Fibroblast of the aortic adventitia (primary cell): ENCODE data around the gene MOB3B. TPM values are rescaled to one million over a fixed set of nuclear protein-coding genes. Genes with fewer than 3 reads are reported as not detected.

ENCODE experiments used
- DNase-seq: peaks from one replicate; pipeline ENCODE4 v3.0.0-alpha.2; 2010; ENCODE audit warnings: low read depth
- H3K4me3 ChIP-seq: 2 replicates; pipeline ENCODE4 v1.5.1; 2011; ENCODE audit warnings: low read depth, mild to moderate bottlenecking, control low read depth, low read length, moderate library complexity
- total RNA-seq: library from RNA; depleted of rRNA; stranded (reverse); fragments of >200 nt; gene quantifications from 2 replicates; pipeline ENCODE4 v1.2.3, GENCODE V29; 2012; ENCODE audit warnings: low replicate concordance
- TF ChIP-seq, protein P1 (sequence below): IDR thresholded peaks from 2 replicates; pipeline ENCODE4 v1.5.1; 2011; ENCODE audit warnings: mild to moderate bottlenecking, low read length, control low read depth, inconsistent platforms; ENCODE audit not compliant: insufficient read depth

MOB3B gene
- total RNA-seq, 1 donor = under 0.01 TPM

DNA sequence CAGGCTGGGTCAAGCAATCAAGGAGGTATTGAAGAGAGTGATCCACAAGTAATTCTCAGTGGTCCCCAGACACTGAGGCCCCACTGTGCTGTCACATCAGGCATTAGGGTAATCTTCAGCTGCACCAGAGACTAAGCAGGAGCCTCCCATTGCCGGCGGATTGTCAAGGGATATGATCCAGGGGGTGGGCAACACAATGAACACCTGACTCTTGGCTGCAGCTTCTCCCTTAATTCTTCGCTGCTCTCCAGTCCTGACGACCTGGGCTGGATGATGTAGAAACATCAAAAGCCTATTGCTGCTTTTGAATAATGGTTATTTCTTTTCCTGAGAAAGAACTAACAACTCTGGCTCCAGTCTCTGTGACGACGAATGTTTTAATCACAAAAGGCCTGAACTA, 83.9 kb downstream of the MOB3B start:
- DNase-seq = no peak
- H3K4me3 ChIP-seq = no peak overlapping the region
- TF ChIP-seq, protein P1, sequence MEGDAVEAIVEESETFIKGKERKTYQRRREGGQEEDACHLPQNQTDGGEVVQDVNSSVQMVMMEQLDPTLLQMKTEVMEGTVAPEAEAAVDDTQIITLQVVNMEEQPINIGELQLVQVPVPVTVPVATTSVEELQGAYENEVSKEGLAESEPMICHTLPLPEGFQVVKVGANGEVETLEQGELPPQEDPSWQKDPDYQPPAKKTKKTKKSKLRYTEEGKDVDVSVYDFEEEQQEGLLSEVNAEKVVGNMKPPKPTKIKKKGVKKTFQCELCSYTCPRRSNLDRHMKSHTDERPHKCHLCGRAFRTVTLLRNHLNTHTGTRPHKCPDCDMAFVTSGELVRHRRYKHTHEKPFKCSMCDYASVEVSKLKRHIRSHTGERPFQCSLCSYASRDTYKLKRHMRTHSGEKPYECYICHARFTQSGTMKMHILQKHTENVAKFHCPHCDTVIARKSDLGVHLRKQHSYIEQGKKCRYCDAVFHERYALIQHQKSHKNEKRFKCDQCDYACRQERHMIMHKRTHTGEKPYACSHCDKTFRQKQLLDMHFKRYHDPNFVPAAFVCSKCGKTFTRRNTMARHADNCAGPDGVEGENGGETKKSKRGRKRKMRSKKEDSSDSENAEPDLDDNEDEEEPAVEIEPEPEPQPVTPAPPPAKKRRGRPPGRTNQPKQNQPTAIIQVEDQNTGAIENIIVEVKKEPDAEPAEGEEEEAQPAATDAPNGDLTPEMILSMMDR = no peak

DNA sequence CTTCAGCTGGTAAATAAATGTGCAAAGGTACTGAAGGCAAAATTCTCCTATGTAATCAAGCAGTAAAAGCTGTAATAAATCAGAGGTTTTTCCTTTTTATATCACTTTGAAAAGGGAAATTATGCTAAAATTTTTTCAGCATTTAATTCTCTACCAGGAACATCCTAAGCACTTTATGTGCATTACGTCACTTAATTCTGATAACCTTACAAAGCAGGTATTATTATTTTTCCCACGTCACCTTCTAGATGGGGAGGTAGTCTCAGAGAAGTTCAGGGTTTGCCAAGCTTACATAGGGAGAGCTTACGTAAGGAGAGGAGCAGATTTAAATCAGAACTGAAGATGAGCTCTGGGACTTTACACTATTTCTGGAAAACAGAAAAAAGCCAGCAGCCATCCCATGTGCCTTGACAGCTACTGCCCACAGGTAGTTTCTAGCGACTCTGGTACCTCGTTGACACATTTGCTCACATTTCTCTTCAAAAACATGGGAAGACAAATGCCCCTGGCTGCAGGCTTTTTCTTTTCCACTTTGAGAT, 84.5 kb downstream of the MOB3B start:
- DNase-seq = no peak
- no peak overlapping the region for H3K4me3 ChIP-seq
- TF ChIP-seq, protein P1 = no peak

DNA sequence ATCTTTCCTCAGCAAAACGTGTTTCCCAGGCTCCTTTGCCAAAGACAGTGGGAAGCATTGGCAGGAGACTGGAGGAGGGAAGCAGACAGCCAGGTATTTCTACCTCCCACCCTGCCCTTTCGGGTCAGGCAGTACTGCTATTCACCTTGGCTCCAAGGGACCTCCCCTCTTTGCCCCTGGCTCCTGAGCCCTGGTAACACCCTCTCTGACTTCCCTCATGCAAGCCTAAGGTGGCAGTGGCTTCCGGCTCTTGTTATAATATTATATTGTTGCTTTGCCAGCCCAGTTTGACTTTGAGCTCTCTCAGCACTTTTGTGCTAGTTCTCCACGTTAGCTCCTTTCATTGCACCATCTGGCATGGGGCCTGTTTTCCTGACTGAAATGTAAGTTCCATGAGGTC, 87.2 kb downstream of the MOB3B start:
- H3K4me3 ChIP-seq = no peak overlapping the region
- DNase-seq = no peak
- TF ChIP-seq, protein P1 = no peak

DNA sequence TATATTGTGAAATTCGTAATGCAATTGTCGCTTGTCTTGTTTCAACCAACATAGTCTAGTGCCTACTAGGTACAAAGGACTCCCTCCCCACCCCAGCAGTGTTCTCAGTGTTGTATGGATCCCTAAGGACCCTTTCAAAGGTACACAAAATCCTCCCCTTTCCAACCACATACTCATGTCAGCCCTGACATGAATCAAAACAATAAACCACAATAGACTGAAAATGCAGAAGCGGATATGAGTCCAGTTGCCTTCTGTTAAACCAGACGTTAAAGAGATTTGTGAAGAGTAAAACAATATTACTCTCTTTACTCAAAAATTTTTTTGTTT, 87.9 kb downstream of the MOB3B start:
- TF ChIP-seq, protein P1 = no peak
- no peak overlapping the region for H3K4me3 ChIP-seq
- no peak for DNase-seq

DNA sequence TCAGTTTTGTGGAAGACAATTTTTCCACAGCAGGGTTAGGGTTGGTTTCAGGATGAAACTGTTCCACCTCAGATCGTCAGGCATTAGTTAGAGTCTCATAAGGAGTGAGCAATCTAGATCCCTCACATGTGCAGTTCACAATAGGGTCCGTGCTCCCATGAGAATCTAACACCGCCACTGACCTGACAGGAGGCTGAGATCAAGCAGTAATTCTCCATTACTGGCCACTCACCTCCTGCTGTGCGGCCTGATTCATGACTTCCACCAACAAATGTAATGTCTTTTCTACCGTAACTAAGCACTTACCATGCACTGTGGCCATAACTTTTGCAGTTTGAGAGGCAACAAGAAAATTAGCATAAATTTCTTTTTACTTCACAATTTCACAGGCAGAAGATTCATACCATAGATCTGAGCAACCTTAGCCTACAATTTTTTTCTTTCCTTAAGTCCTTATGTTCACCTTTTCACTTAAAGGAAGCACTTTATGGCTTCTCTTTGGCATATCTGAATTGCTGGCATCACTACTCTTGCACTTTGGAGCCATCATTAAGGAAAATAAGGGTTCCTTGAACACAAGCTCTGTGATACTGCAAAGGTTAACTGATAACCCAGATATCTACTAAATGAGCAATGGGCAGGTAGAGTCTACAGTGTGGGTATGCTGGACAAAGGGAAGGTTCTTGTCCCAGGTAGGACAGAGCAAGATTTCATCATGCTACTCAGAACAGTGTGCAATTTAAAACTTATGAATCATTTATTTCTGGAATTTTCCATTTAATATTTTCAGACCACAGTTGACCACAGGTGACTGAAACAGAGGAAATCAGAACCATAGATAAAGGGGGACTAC, 88.5 kb downstream of the MOB3B start:
- no peak for DNase-seq
- TF ChIP-seq, protein P1 = no peak
- no peak overlapping the region for H3K4me3 ChIP-seq

DNA sequence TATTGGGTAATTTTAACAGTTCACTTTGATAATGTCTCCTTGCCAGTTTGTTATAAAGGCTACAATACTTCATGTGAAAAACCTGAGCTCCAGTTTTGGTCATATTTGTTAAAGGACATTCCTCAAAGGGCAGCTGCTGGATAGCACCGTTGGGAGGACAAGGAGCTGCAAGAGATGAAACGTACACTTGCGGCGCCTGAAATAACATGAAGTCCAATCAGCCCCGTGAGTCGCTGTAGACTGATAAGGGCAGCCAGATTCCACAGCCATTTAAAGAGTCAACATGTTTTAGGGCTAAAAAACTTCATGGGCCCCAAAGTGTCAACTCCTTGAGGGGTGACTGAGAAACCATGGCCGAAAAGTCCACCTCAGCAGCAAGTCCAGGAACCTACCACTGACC, 91.1 kb downstream of the MOB3B start:
- TF ChIP-seq, protein P1 = no peak
- no peak for DNase-seq
- H3K4me3 ChIP-seq = no peak overlapping the region
